HepG2 (cell line): Measurements from ENCODE around the gene CAMK1. TPM values are rescaled to one million over a fixed set of nuclear protein-coding genes. Genes with fewer than 3 reads are reported as not detected.
A peak's percentile ranks its signal among the peaks of the same experiment; 100 is the strongest.

ENCODE experiments used
- ADNP ChIP-seq: sonication (generic); formaldehyde crosslinking; IDR thresholded peaks from 2 replicates; pipeline ENCODE4 v1.4.0; 2020; ENCODE audit warnings: missing genetic modification reagents
- FOXP4 ChIP-seq: sonication (generic); formaldehyde crosslinking; IDR thresholded peaks from 2 replicates; pipeline ENCODE4 v1.4.0; 2020; ENCODE audit warnings: missing genetic modification reagents
- KAT7 ChIP-seq: IDR thresholded peaks from 2 replicates; pipeline ENCODE4 v1.6.1; 2018; ENCODE audit warnings: borderline replicate concordance, missing compliant biosample characterization
- NFIC ChIP-seq: IDR thresholded peaks from 2 replicates; pipeline ENCODE4 v1.6.1; 2012; ENCODE audit warnings: mild to moderate bottlenecking, low read length, inconsistent platforms
- TEAD3 ChIP-seq: optimal IDR thresholded peaks from 2 replicates; pipeline ENCODE3; 2016; ENCODE audit warnings: borderline replicate concordance
- ZFP36L1 ChIP-seq: sonication (generic); formaldehyde crosslinking; IDR thresholded peaks from 2 replicates; pipeline ENCODE4 v1.8.0; 2022; ENCODE audit warnings: mild to moderate bottlenecking, missing genetic modification reagents, moderate library complexity
- ZFYVE20 ChIP-seq: sonication (generic); formaldehyde crosslinking; IDR thresholded peaks from 2 replicates; pipeline ENCODE4 v1.8.0; 2023; ENCODE audit warnings: low read depth, mild to moderate bottlenecking, moderate library complexity, missing genetic modification reagents, borderline replicate concordance
- ZNF333 ChIP-seq: sonication (generic); formaldehyde crosslinking; IDR thresholded peaks from 2 replicates; pipeline ENCODE4 v1.4.0; 2020; ENCODE audit warnings: mild to moderate bottlenecking, missing genetic modification reagents, borderline replicate concordance
- ZNF367 ChIP-seq: sonication (generic); formaldehyde crosslinking; IDR thresholded peaks from 2 replicates; pipeline ENCODE4 v1.4.0; 2020; ENCODE audit warnings: missing genetic modification reagents, borderline replicate concordance
- ZNF724P ChIP-seq: sonication (generic); formaldehyde crosslinking; IDR thresholded peaks from 2 replicates; pipeline ENCODE4 v1.8.0; 2022; ENCODE audit warnings: missing genetic modification reagents, borderline replicate concordance
- ZNF768 ChIP-seq: sonication (generic); formaldehyde crosslinking; IDR thresholded peaks from 2 replicates; pipeline ENCODE4 v1.4.0; 2020; ENCODE audit warnings: missing genetic modification reagents
- ZNF839 ChIP-seq: sonication (generic); formaldehyde crosslinking; IDR thresholded peaks from 2 replicates; pipeline ENCODE4 v1.4.0; 2020; ENCODE audit warnings: missing genetic modification reagents, mild to moderate bottlenecking, borderline replicate concordance
- ZSCAN9 ChIP-seq: IDR thresholded peaks from 2 replicates; pipeline ENCODE4 v1.6.1; 2016; ENCODE audit warnings: borderline replicate concordance
- polyA plus RNA-seq, 8 experiments: library from polyadenylated mRNA; depleted of rRNA in 3 of 8; stranded (reverse) in 7 of 8; unstranded in 1 of 8; fragments of >200 nt; fragmentation: Illumina TruSeq in 4 of 8; extraction: Trizol in 4 of 8; gene quantifications; 2 replicates each; pipeline versions ENCODE4 v1.2.1 to v1.2.3, GENCODE V29; 2011 to 2016; ENCODE audit warnings: low read depth in 4 of 8, missing spikeins in 1 of 8, mixed read lengths in 1 of 8; ENCODE audit not compliant: insufficient read depth in 1 of 8
- total RNA-seq, 5 experiments: library from RNA; depleted of rRNA; stranded (reverse); fragments of >200 nt; fragmentation: Illumina TruSeq; extraction: Trizol; gene quantifications; 2 replicates each; pipeline ENCODE4 v1.2.3, GENCODE V29; 2016; ENCODE audit warnings: low read depth in 1 of 5
- TF ChIP-seq, protein P1 (sequence below): IDR thresholded peaks from 2 replicates; pipeline ENCODE4 v1.6.1; 2012; ENCODE audit warnings: low read length, improper control_type of control experiment
- TF ChIP-seq, protein P2 (sequence below): sonication (generic); formaldehyde crosslinking; IDR thresholded peaks from 2 replicates; pipeline ENCODE4 v1.9.0; 2021; ENCODE audit warnings: missing genetic modification reagents, borderline replicate concordance
- TF ChIP-seq, protein P3 (sequence below): sonication (generic); formaldehyde crosslinking; IDR thresholded peaks from 2 replicates; pipeline ENCODE4 v1.4.0; 2020; ENCODE audit warnings: mild to moderate bottlenecking, missing genetic modification reagents
- TF ChIP-seq, protein P4 (sequence below): sonication (generic); formaldehyde crosslinking; IDR thresholded peaks from 2 replicates; pipeline ENCODE4 v1.5.0; 2020; ENCODE audit warnings: missing genetic modification reagents, mild to moderate bottlenecking, borderline replicate concordance

The CAMK1 gene
- total and polyA plus RNA-seq, 2 of the 13 experiments (the other 11 are each of a cell fraction or from before 2014, with no cell fraction given) = 26.4 to 53.3 TPM

DNA sequence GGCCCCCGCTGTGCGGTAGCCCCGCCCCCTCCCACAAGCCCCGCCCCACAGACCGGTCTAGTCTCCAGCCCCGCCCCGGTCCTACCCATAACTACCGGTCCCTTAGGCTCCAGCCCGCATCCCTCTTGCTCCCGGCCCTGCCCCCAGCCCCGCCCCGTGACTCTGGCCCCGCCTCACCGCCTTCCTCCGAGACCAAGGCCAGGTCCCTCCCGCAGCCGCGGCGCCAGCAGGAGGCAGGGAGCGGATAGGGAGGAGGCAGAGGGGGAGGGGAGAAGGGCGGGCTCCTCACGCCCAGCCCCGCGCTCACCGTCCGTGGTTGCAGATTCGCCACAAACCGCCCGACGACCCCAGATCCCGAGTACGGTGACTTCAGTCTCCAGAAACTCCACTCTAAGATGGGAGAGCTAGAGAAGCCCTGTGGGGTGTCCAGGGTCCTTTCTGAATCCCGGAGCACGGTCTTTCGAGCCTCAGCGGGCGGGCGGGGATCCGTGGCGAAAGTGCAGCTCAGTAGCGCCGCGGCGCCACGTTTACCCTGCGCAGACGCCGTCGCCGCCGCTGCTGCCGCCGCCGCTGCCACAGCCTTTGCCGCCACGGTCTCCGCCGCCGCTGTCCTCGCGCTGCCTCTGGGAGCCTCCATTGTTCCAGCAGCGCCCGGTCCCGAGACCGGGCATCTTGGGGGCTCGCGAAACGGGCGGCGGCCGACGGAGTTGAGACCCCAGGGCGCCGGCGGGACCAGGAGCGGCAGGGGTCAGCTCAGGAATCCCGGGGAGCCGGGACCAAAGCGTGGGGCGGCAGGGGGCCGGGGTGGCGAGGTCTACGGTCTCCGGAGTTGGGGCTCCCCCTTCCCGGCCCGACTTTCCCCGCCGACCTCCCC, 38.3 kb downstream of the CAMK1 start, which contains the start of gene BRPF1 (continued):
- TF ChIP-seq, protein P1, sequence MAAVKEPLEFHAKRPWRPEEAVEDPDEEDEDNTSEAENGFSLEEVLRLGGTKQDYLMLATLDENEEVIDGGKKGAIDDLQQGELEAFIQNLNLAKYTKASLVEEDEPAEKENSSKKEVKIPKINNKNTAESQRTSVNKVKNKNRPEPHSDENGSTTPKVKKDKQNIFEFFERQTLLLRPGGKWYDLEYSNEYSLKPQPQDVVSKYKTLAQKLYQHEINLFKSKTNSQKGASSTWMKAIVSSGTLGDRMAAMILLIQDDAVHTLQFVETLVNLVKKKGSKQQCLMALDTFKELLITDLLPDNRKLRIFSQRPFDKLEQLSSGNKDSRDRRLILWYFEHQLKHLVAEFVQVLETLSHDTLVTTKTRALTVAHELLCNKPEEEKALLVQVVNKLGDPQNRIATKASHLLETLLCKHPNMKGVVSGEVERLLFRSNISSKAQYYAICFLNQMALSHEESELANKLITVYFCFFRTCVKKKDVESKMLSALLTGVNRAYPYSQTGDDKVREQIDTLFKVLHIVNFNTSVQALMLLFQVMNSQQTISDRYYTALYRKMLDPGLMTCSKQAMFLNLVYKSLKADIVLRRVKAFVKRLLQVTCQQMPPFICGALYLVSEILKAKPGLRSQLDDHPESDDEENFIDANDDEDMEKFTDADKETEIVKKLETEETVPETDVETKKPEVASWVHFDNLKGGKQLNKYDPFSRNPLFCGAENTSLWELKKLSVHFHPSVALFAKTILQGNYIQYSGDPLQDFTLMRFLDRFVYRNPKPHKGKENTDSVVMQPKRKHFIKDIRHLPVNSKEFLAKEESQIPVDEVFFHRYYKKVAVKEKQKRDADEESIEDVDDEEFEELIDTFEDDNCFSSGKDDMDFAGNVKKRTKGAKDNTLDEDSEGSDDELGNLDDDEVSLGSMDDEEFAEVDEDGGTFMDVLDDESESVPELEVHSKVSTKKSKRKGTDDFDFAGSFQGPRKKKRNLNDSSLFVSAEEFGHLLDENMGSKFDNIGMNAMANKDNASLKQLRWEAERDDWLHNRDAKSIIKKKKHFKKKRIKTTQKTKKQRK = no peak
- TF ChIP-seq, protein P2, sequence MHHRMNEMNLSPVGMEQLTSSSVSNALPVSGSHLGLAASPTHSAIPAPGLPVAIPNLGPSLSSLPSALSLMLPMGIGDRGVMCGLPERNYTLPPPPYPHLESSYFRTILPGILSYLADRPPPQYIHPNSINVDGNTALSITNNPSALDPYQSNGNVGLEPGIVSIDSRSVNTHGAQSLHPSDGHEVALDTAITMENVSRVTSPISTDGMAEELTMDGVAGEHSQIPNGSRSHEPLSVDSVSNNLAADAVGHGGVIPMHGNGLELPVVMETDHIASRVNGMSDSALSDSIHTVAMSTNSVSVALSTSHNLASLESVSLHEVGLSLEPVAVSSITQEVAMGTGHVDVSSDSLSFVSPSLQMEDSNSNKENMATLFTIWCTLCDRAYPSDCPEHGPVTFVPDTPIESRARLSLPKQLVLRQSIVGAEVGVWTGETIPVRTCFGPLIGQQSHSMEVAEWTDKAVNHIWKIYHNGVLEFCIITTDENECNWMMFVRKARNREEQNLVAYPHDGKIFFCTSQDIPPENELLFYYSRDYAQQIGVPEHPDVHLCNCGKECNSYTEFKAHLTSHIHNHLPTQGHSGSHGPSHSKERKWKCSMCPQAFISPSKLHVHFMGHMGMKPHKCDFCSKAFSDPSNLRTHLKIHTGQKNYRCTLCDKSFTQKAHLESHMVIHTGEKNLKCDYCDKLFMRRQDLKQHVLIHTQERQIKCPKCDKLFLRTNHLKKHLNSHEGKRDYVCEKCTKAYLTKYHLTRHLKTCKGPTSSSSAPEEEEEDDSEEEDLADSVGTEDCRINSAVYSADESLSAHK = no peak
- TF ChIP-seq NFIC = no peak
- 0 out of 2 replicates have a peak, but pooled peaks have one; percentile 33 for TF ChIP-seq KAT7 (CRISPR knock-in tag)
- TF ChIP-seq ZFP36L1 (CRISPR knock-in tag) = 0 out of 2 replicates have a peak, but pooled peaks have one; percentile 81
- no peak for TF ChIP-seq ZNF367 (CRISPR knock-in tag)
- no peak for TF ChIP-seq TEAD3 (CRISPR knock-in tag)
- no peak for TF ChIP-seq ZNF768
- TF ChIP-seq ADNP (CRISPR knock-in tag) = no peak
- TF ChIP-seq ZSCAN9 (CRISPR knock-in tag) = peak; percentile 52; the same call in 1 of the 2 replicates
- peak; percentile 56; the same call in 1 of the 2 replicates for TF ChIP-seq ZNF724P
- no peak for TF ChIP-seq ZFYVE20
- TF ChIP-seq, protein P3, sequence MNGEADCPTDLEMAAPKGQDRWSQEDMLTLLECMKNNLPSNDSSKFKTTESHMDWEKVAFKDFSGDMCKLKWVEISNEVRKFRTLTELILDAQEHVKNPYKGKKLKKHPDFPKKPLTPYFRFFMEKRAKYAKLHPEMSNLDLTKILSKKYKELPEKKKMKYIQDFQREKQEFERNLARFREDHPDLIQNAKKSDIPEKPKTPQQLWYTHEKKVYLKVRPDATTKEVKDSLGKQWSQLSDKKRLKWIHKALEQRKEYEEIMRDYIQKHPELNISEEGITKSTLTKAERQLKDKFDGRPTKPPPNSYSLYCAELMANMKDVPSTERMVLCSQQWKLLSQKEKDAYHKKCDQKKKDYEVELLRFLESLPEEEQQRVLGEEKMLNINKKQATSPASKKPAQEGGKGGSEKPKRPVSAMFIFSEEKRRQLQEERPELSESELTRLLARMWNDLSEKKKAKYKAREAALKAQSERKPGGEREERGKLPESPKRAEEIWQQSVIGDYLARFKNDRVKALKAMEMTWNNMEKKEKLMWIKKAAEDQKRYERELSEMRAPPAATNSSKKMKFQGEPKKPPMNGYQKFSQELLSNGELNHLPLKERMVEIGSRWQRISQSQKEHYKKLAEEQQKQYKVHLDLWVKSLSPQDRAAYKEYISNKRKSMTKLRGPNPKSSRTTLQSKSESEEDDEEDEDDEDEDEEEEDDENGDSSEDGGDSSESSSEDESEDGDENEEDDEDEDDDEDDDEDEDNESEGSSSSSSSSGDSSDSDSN (CRISPR knock-in tag) = peak; percentile 71
- TF ChIP-seq FOXP4 (CRISPR knock-in tag) = peak; percentile 42; the same call in 1 of the 2 replicates
- TF ChIP-seq, protein P4, sequence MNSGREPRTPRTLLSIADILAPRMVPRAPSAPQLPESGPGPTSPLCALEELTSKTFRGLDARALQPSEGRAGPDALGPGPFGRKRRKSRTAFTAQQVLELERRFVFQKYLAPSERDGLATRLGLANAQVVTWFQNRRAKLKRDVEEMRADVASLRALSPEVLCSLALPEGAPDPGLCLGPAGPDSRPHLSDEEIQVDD = no peak
- TF ChIP-seq ZNF333 (CRISPR knock-in tag) = 0 out of 2 replicates have a peak, but pooled peaks have one; percentile 62
- TF ChIP-seq ZNF839 = no peak
